ENCODE measurements around the gene CACNA1C.

DNA sequence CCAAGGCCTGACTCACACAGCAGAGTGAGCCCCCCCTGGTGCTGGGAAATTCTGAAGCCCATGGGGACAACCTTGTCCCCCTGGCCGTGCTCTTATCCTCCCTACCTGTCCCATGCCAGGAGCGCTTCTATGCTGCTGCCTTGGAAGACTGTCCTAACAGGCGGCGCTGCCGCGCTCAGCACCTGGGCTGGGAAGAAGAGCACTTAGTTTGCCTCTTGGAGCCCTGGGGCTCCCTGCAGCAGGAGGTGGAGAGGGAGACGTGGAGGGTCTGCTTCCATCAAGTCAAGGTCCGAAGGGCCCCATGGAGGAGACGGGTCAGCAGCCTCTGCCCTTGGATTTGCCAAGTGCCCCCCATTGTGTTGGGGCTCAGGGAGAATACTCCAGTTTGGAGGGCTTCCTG is 300.5 kb downstream of the CACNA1C start:
- no peak for TF ChIP-seq CTCF (conservative IDR thresholded peaks at IDR 0.05)
- TF ChIP-seq EZH2 (IDR thresholded peaks at IDR 0.05; ENCODE audit: low read depth): no peak

Data from PC-9 (cell line).